ENCODE data around the gene OR8B12. TPM values are rescaled to one million over a fixed set of nuclear protein-coding genes. Genes with fewer than 3 reads are reported as not detected.

The OR8B12 gene
- total and polyA plus RNA-seq, 10 of the 15 experiments (the other 5 are each of a cell fraction or from before 2014, with no cell fraction given): not detected

DNA sequence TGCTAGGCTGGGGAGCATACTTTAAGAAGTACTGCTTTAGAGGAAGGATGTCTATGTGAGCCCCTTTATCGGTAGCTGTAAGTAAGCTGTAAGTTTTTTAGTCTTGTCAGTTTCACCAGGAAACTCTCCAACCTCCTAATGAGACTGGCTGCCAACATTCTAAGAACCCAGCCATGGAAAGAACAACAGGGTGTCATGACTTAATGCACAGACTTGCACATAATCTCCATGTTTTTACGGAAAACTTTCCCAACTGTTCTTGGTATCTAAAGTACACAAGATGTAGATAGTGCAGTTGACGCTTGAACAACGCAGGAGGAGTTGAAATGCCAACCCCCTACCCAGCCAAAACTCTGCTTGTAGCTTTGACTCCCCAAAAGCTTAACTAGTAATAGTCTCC, 35.3 kb upstream of the OR8B12 start:
- Histone ChIP-seq H3K36me3 (ENCODE audit: control insufficient read depth in 2 of 2, insufficient read depth in 2 of 2, low read length in 1 of 2) (no peaks in the 10 kb centered on the region), H2AFZ (ENCODE audit: control insufficient read depth, low read depth, low read length) (no peak overlapping the region), H3K4me1 (ENCODE audit: control insufficient read depth, insufficient read depth, low read length) (no peaks in the 10 kb centered on the region), H4K20me1 (ENCODE audit: control insufficient read depth, insufficient read depth) (no peaks in the 10 kb centered on the region), H3K4me3 (no peak overlapping the region), H3K9me3 (replicated peaks; ENCODE audit: control insufficient read depth, insufficient read depth, low read length) (no peaks in the 10 kb centered on the region), H3K27me3 (replicated peaks in 1 of 2; ENCODE audit: control insufficient read depth in 2 of 2, insufficient read depth in 2 of 2, low read length in 1 of 2) (no peaks in the 10 kb centered on the region; a peak in 1 of 4 replicates), H3K4me2 (ENCODE audit: control insufficient read depth, insufficient read depth) (no peak overlapping the region), H3K27ac (ENCODE audit: control insufficient read depth, insufficient read depth) (no peak overlapping the region), H3K79me2 (ENCODE audit: control insufficient read depth, insufficient read depth, low read length) (no peaks in the 10 kb centered on the region), H3K9ac (ENCODE audit: control insufficient read depth, insufficient read depth, low read length) (no peak overlapping the region)
- ATAC-seq: no peak
- in situ Hi-C loops (cut with MboI) (no loop called here), intact Hi-C loops (cut with micrococcal nuclease; ENCODE audit: unreplicated experiment) (no loop called here)
- no peak for DNase-seq (ENCODE audit: low read depth, low spot score)
- ChIA-PET RAD21 (ENCODE audit: unreplicated experiment) (no interaction called here), POLR2A (no interaction called here), CTCF (no interaction called here), SMC1A (ENCODE audit: uncharacterized antibody, unreplicated experiment) (no interaction called here)
- no TSS peak for BruUV-seq (replicated peaks)
- no peak for FAIRE-seq
- 16% methylated on average over 4 of the region's 4 CpGs for WGBS (ENCODE audit: insufficient coverage, insufficient replicate concordance, low lambda C conversion rate, missing lambda C conversion rate)
- TF ChIP-seq, protein P1, sequence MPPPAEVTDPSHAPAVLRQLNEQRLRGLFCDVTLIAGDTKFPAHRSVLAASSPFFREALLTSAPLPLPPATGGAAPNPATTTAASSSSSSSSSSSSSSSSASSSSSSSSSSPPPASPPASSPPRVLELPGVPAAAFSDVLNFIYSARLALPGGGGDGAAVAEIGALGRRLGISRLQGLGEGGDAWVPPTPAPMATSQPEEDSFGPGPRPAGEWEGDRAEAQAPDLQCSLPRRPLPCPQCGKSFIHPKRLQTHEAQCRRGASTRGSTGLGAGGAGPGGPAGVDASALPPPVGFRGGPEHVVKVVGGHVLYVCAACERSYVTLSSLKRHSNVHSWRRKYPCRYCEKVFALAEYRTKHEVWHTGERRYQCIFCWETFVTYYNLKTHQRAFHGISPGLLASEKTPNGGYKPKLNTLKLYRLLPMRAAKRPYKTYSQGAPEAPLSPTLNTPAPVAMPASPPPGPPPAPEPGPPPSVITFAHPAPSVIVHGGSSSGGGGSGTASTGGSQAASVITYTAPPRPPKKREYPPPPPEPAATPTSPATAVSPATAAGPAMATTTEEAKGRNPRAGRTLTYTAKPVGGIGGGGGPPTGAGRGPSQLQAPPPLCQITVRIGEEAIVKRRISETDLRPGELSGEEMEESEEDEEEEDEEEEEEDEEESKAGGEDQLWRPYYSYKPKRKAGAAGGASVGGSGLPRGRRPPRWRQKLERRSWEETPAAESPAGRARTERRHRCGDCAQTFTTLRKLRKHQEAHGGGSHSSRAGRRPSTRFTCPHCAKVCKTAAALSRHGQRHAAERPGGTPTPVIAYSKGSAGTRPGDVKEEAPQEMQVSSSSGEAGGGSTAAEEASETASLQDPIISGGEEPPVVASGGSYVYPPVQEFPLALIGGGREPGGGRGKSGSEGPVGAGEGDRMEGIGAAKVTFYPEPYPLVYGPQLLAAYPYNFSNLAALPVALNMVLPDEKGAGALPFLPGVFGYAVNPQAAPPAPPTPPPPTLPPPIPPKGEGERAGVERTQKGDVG (CRISPR knock-in tag; IDR thresholded peaks at IDR 0.05): no peak
- TF ChIP-seq NFXL1 (IDR thresholded peaks at IDR 0.05; ENCODE audit: borderline replicate concordance): no peak
- no peak for TF ChIP-seq SREBF2 (IDR thresholded peaks at IDR 0.05; ENCODE audit: low read length)
- TF ChIP-seq, protein P2, sequence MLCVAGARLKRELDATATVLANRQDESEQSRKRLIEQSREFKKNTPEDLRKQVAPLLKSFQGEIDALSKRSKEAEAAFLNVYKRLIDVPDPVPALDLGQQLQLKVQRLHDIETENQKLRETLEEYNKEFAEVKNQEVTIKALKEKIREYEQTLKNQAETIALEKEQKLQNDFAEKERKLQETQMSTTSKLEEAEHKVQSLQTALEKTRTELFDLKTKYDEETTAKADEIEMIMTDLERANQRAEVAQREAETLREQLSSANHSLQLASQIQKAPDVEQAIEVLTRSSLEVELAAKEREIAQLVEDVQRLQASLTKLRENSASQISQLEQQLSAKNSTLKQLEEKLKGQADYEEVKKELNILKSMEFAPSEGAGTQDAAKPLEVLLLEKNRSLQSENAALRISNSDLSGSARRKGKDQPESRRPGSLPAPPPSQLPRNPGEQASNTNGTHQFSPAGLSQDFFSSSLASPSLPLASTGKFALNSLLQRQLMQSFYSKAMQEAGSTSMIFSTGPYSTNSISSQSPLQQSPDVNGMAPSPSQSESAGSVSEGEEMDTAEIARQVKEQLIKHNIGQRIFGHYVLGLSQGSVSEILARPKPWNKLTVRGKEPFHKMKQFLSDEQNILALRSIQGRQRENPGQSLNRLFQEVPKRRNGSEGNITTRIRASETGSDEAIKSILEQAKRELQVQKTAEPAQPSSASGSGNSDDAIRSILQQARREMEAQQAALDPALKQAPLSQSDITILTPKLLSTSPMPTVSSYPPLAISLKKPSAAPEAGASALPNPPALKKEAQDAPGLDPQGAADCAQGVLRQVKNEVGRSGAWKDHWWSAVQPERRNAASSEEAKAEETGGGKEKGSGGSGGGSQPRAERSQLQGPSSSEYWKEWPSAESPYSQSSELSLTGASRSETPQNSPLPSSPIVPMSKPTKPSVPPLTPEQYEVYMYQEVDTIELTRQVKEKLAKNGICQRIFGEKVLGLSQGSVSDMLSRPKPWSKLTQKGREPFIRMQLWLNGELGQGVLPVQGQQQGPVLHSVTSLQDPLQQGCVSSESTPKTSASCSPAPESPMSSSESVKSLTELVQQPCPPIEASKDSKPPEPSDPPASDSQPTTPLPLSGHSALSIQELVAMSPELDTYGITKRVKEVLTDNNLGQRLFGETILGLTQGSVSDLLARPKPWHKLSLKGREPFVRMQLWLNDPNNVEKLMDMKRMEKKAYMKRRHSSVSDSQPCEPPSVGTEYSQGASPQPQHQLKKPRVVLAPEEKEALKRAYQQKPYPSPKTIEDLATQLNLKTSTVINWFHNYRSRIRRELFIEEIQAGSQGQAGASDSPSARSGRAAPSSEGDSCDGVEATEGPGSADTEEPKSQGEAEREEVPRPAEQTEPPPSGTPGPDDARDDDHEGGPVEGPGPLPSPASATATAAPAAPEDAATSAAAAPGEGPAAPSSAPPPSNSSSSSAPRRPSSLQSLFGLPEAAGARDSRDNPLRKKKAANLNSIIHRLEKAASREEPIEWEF (IDR thresholded peaks at IDR 0.05; ENCODE audit: insufficient replicate concordance, low read depth, low read length): no peak
- TF ChIP-seq, protein P3, sequence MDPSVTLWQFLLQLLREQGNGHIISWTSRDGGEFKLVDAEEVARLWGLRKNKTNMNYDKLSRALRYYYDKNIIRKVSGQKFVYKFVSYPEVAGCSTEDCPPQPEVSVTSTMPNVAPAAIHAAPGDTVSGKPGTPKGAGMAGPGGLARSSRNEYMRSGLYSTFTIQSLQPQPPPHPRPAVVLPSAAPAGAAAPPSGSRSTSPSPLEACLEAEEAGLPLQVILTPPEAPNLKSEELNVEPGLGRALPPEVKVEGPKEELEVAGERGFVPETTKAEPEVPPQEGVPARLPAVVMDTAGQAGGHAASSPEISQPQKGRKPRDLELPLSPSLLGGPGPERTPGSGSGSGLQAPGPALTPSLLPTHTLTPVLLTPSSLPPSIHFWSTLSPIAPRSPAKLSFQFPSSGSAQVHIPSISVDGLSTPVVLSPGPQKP (IDR thresholded peaks at IDR 0.05; ENCODE audit: low read depth, low read length): no peak
- TF ChIP-seq, protein P4, sequence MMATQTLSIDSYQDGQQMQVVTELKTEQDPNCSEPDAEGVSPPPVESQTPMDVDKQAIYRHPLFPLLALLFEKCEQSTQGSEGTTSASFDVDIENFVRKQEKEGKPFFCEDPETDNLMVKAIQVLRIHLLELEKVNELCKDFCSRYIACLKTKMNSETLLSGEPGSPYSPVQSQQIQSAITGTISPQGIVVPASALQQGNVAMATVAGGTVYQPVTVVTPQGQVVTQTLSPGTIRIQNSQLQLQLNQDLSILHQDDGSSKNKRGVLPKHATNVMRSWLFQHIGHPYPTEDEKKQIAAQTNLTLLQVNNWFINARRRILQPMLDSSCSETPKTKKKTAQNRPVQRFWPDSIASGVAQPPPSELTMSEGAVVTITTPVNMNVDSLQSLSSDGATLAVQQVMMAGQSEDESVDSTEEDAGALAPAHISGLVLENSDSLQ (IDR thresholded peaks at IDR 0.05): no peak
- no peak for TF ChIP-seq ZNF207 (IDR thresholded peaks at IDR 0.05; ENCODE audit: borderline replicate concordance)
- no peak for TF ChIP-seq HDAC6 (IDR thresholded peaks at IDR 0.05; ENCODE audit: unreplicated experiment)
- no peak for TF ChIP-seq NRF1 (conservative IDR thresholded peaks at IDR 0.05; ENCODE audit: low read depth, low read length)
- no peak for TF ChIP-seq YY1 (IDR thresholded peaks at IDR 0.05; ENCODE audit: low read depth, low read length)
- no peak for TF ChIP-seq ASH2L (IDR thresholded peaks at IDR 0.05; ENCODE audit: borderline replicate concordance, low read depth)

Measured in GM12878 (cell line).